Endodermal cell (in vitro differentiated cells): ENCODE results near the gene SLCO1B1. TPM values are rescaled to one million over a fixed set of nuclear protein-coding genes. Genes with fewer than 3 reads are reported as not detected.

Experiments used
- DNase-seq: peaks from one replicate; pipeline ENCODE4 v3.0.0-alpha.2; 2017
- H3K27ac ChIP-seq: 2 replicates; pipeline ENCODE4 v1.5.1; 2013; ENCODE audit warnings: mild to moderate bottlenecking, low read depth, low read length, moderate library complexity
- H3K27me3 ChIP-seq: 2 replicates; pipeline ENCODE4 v1.6.1; 2013; ENCODE audit warnings: mild to moderate bottlenecking, low read length, moderate library complexity; ENCODE audit not compliant: insufficient read depth, control insufficient read depth, poor library complexity, severe bottlenecking
- H3K36me3 ChIP-seq: 2 replicates; pipeline ENCODE4 v1.7.0; 2013; ENCODE audit warnings: mild to moderate bottlenecking, low read length, moderate library complexity; ENCODE audit not compliant: control insufficient read depth, insufficient read depth
- H3K4me1 ChIP-seq: one replicate; pipeline ENCODE4 v1.7.0; 2013; ENCODE audit warnings: low read length; ENCODE audit not compliant: control insufficient read depth, insufficient read depth
- H3K4me3 ChIP-seq: 2 replicates; pipeline ENCODE4 v1.5.1; 2013; ENCODE audit warnings: mild to moderate bottlenecking, low read length, moderate library complexity
- H3K9ac ChIP-seq: 2 replicates; pipeline ENCODE4 v1.6.1; 2013; ENCODE audit warnings: mild to moderate bottlenecking, low read length, moderate library complexity; ENCODE audit not compliant: poor library complexity, severe bottlenecking; ENCODE audit errors: extremely low read depth
- H3K9me3 ChIP-seq: 2 replicates; pipeline ENCODE4 v1.6.1; 2013; ENCODE audit warnings: mild to moderate bottlenecking, low read length, moderate library complexity; ENCODE audit not compliant: control insufficient read depth
- H3K27ac Mint-ChIP-seq: 2 replicates; pipeline ENCODE4 v1.8.0; 2020; ENCODE audit warnings: mixed read lengths
- H3K27me3 Mint-ChIP-seq: 2 replicates; pipeline ENCODE4 v1.8.0; 2021; ENCODE audit warnings: mild to moderate bottlenecking, mixed read lengths; ENCODE audit not compliant: insufficient read depth
- H3K36me3 Mint-ChIP-seq: 2 replicates; pipeline ENCODE4 v1.8.0; 2020; ENCODE audit warnings: low read depth, mixed read lengths
- H3K4me1 Mint-ChIP-seq: 2 replicates; pipeline ENCODE4 v1.8.0; 2020; ENCODE audit warnings: mixed read lengths
- H3K4me3 Mint-ChIP-seq: 2 replicates; pipeline ENCODE4 v1.8.0; 2020; ENCODE audit warnings: mild to moderate bottlenecking, moderate library complexity, mixed read lengths
- H3K9me3 Mint-ChIP-seq: 2 replicates; pipeline ENCODE4 v1.8.0; 2020; ENCODE audit warnings: mild to moderate bottlenecking, mixed read lengths
- CTCF ChIP-seq: fragments of 200-600 bp; sonication (generic); conservative IDR thresholded peaks from 2 replicates; pipeline ENCODE4 v1.5.0; 2021; ENCODE audit warnings: antibody characterized with exemption, mild to moderate bottlenecking
- WGBS, 2 experiments: methylation state at CpG; one replicate each; pipeline versions ENCODE4 v1.1.5 to v1.1.7; 2013; ENCODE audit warnings: missing lambda C conversion rate in 2 of 2, mixed read lengths in 1 of 2; ENCODE audit not compliant: insufficient coverage in 1 of 2, insufficient read length in 1 of 2; 5-methylcytosine and 5-hydroxymethylcytosine counted together
- total RNA-seq, 2 donors: library from RNA; stranded (reverse); fragmentation: NEBNext Ultra II Directional in 1 of 2; extraction: Animal tissue kit (Norgen Biotek cat#: 25700) in 1 of 2; gene quantifications; 2 replicates in 1 of 2; 3 replicates in 1 of 2; pipeline ENCODE4 v1.2.1, GENCODE V29; 2021

SLCO1B1 gene
- total RNA-seq, 2 donors from 2014 or later: 1.5 TPM; not detected in 1

- peak overlapping the region; percentile 20 for H3K27ac Mint-ChIP-seq
- H3K9me3 ChIP-seq: no peaks in the 10 kb centered on the region
- H3K9ac ChIP-seq: no peak overlapping the region
- H3K27ac ChIP-seq: no peak overlapping the region
- peaks cover 9% of the 10 kb centered on the region for H3K9me3 Mint-ChIP-seq
- peaks cover 10% of the 10 kb centered on the region for H3K36me3 Mint-ChIP-seq
- no peaks in the 10 kb centered on the region for H3K36me3 ChIP-seq
- TF ChIP-seq CTCF: no peak
- no peak for DNase-seq
- H3K4me3 ChIP-seq: no peak overlapping the region
- WGBS, 2 experiments: 95 to 100% methylated on average over 1 to 2 of the region's 2 CpGs
- no peak overlapping the region for H3K4me3 Mint-ChIP-seq
- no peaks in the 10 kb centered on the region for H3K27me3 Mint-ChIP-seq
- no peaks in the 10 kb centered on the region for H3K4me1 Mint-ChIP-seq
- H3K27me3 ChIP-seq: no peaks in the 10 kb centered on the region
- H3K4me1 ChIP-seq: no peaks in the 10 kb centered on the region
Observed at GRCh38 chr12:21276826-21277225, 145.8 kb downstream of the SLCO1B1 start.

Other genes starting within 250 kb of the SLCO1B1 start
- gene SLCO1A2, start 203.7 kb downstream of the SLCO1B1 start, total RNA-seq: 10 to 100 TPM in 1 of 2 donors, 1 to 10 TPM in 1; 7.3 to 35.4 TPM
- not detected for gene IAPP, start 241.7 kb downstream of the SLCO1B1 start, total RNA-seq